ENCODE data around the gene MIEN1.

MIEN1 gene

GRCh38 chr17:39709319-39709997, 20.9 kb downstream of the MIEN1 start:
- TF ChIP-seq, protein P1, sequence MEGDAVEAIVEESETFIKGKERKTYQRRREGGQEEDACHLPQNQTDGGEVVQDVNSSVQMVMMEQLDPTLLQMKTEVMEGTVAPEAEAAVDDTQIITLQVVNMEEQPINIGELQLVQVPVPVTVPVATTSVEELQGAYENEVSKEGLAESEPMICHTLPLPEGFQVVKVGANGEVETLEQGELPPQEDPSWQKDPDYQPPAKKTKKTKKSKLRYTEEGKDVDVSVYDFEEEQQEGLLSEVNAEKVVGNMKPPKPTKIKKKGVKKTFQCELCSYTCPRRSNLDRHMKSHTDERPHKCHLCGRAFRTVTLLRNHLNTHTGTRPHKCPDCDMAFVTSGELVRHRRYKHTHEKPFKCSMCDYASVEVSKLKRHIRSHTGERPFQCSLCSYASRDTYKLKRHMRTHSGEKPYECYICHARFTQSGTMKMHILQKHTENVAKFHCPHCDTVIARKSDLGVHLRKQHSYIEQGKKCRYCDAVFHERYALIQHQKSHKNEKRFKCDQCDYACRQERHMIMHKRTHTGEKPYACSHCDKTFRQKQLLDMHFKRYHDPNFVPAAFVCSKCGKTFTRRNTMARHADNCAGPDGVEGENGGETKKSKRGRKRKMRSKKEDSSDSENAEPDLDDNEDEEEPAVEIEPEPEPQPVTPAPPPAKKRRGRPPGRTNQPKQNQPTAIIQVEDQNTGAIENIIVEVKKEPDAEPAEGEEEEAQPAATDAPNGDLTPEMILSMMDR (IDR thresholded peaks at IDR 0.05; ENCODE audit: low read depth, low read length, missing control alignments), result no peak
- H3K27ac ChIP-seq, result no peak overlapping the region
- H3K27me3 ChIP-seq (replicated peaks), result no peaks in the 10 kb centered on the region
- in situ Hi-C loops (cut with HindIII; ENCODE audit: low pct_ligation_motif_present, low sequenced_read_pairs), result no loop called here
- no peak for DNase-seq
- H3K36me3 ChIP-seq (replicated peaks), result peaks cover 31% of the 10 kb centered on the region
- H3K4me3 ChIP-seq (ENCODE audit: low read depth, low read length), result no peak overlapping the region

- TF ChIP-seq, protein P1 (IDR thresholded peaks at IDR 0.05; ENCODE audit: low read depth, low read length, missing control alignments), result no peak
- Histone ChIP-seq H3K27me3 (replicated peaks) (no peaks in the 10 kb centered on the region), H3K27ac (no peak overlapping the region), H3K36me3 (replicated peaks) (peaks cover 31% of the 10 kb centered on the region), H3K4me3 (ENCODE audit: low read depth, low read length) (no peak overlapping the region)
- in situ Hi-C loops (cut with HindIII; ENCODE audit: low pct_ligation_motif_present, low sequenced_read_pairs), result no loop called here
- no peak for DNase-seq
These were observed 23.4 kb downstream of the MIEN1 start for GRCh38 chr17:39706921-39707337.

- DNase-seq, result no peak
- Histone ChIP-seq H3K27ac (no peak overlapping the region), H3K36me3 (replicated peaks) (peaks cover 26% of the 10 kb centered on the region), H3K4me3 (ENCODE audit: low read depth, low read length) (no peak overlapping the region), H3K27me3 (replicated peaks) (no peaks in the 10 kb centered on the region)
- TF ChIP-seq, protein P1 (IDR thresholded peaks at IDR 0.05; ENCODE audit: low read depth, low read length, missing control alignments), result no peak
- in situ Hi-C loops (cut with HindIII; ENCODE audit: low pct_ligation_motif_present, low sequenced_read_pairs), result no loop called here
These were observed 23.9 kb downstream of the MIEN1 start for GRCh38 chr17:39706383-39706782.

GRCh38 chr17:39705786-39706348, 24.5 kb downstream of the MIEN1 start:
- TF ChIP-seq, protein P1 (IDR thresholded peaks at IDR 0.05; ENCODE audit: low read depth, low read length, missing control alignments), result no peak
- no peaks in the 10 kb centered on the region for H3K27me3 ChIP-seq (replicated peaks)
- in situ Hi-C loops (cut with HindIII; ENCODE audit: low pct_ligation_motif_present, low sequenced_read_pairs), result no loop called here
- no peak for DNase-seq
- peaks cover 22% of the 10 kb centered on the region for H3K36me3 ChIP-seq (replicated peaks)
- no peak overlapping the region for H3K27ac ChIP-seq
- H3K4me3 ChIP-seq (ENCODE audit: low read depth, low read length), result no peak overlapping the region

GRCh38 chr17:39704821-39705551, 25.3 kb downstream of the MIEN1 start:
- in situ Hi-C loops (cut with HindIII; ENCODE audit: low pct_ligation_motif_present, low sequenced_read_pairs), result no loop called here
- no peak overlapping the region for H3K27ac ChIP-seq
- TF ChIP-seq, protein P1 (IDR thresholded peaks at IDR 0.05; ENCODE audit: low read depth, low read length, missing control alignments), result peak; percentile 42
- H3K4me3 ChIP-seq (ENCODE audit: low read depth, low read length), result no peak overlapping the region
- peaks cover 21% of the 10 kb centered on the region for H3K36me3 ChIP-seq (replicated peaks)
- no peaks in the 10 kb centered on the region for H3K27me3 ChIP-seq (replicated peaks)
- DNase-seq, result peak; percentile 27
